A673 (cell line): ENCODE data around the gene CCDC198. TPM values are rescaled to one million over a fixed set of nuclear protein-coding genes. Genes with fewer than 3 reads are reported as not detected.

Experiments used
- BruUV-seq: library from RNA; stranded (reverse); fragments of 400-500 nt; replicated peaks from 2 replicates; lab custom pipeline; 2021; lab: Mats Ljungman, UMichigan
- CTCF ChIA-PET: fragments of 300-600 bp; sonication (Branson Sonifier 250); formaldehyde crosslinking; loops from one replicate; lab custom pipeline; 2022; ENCODE audit warnings: antibody characterized with exemption; lab: Charles Lee
- POLR2A ChIA-PET: fragments of 300-600 bp; sonication (Branson Sonifier 250); formaldehyde crosslinking; loops from one replicate; lab custom pipeline; 2022; ENCODE audit warnings: antibody characterized with exemption; ENCODE audit not compliant: low non-redundant PET; lab: Charles Lee
- DNase-seq: peaks from one replicate; pipeline ENCODE4 v3.0.0-alpha.2; 2015; ENCODE audit warnings: low spot score
- H3K27ac ChIP-seq: fragments of 200-600 bp; sonication (generic); 2 replicates; pipeline ENCODE4 v1.5.1; 2016; ENCODE audit warnings: mixed run types, low read depth, mild to moderate bottlenecking, mixed read lengths, antibody characterized with exemption, low read length; ENCODE audit not compliant: poor library complexity, severe bottlenecking
- H3K27me3 ChIP-seq: fragments of 200-600 bp; sonication (generic); replicated peaks from 2 replicates; pipeline ENCODE4 v1.6.1; 2017; ENCODE audit warnings: mixed run types, low read depth, mild to moderate bottlenecking, mixed read lengths, antibody characterized with exemption, low read length; ENCODE audit not compliant: insufficient read depth, poor library complexity
- H3K36me3 ChIP-seq: fragments of 200-600 bp; sonication (generic); 2 replicates; pipeline ENCODE4 v1.6.1; 2016; ENCODE audit warnings: mixed run types, mild to moderate bottlenecking, mixed read lengths, antibody characterized with exemption, low read length; ENCODE audit not compliant: insufficient read depth, poor library complexity, severe bottlenecking
- H3K4me1 ChIP-seq: fragments of 200-600 bp; sonication (generic); 2 replicates; pipeline ENCODE4 v1.6.1; 2017; ENCODE audit warnings: mixed run types, mild to moderate bottlenecking, mixed read lengths, antibody characterized with exemption, low read length; ENCODE audit not compliant: insufficient read depth, poor library complexity, severe bottlenecking
- H3K4me3 ChIP-seq: fragments of 200-600 bp; sonication (generic); 2 replicates; pipeline ENCODE4 v1.5.1; 2016; ENCODE audit warnings: low read depth, mixed run types, mild to moderate bottlenecking, mixed read lengths, low read length; ENCODE audit not compliant: poor library complexity, severe bottlenecking
- H3K9me3 ChIP-seq: fragments of 200-600 bp; sonication (generic); 2 replicates; pipeline ENCODE4 v1.6.1; 2016; ENCODE audit warnings: mixed run types, low read depth, mild to moderate bottlenecking, mixed read lengths, antibody characterized with exemption, low read length; ENCODE audit not compliant: poor library complexity, severe bottlenecking
- CTCF ChIP-seq: fragments of 300-800, 200-600 bp; sonication (generic); conservative IDR thresholded peaks from 2 replicates; pipeline ENCODE4 v1.5.1; 2017; ENCODE audit warnings: low read depth, mild to moderate bottlenecking, antibody characterized with exemption, low read length, moderate library complexity, mixed read lengths
- EZH2 ChIP-seq: fragments of 200-600 bp; sonication (generic); IDR thresholded peaks from 2 replicates; pipeline ENCODE4 v1.6.1; 2017; ENCODE audit warnings: borderline replicate concordance, low read depth, mild to moderate bottlenecking, mixed read lengths, antibody characterized with exemption, low read length; ENCODE audit not compliant: poor library complexity, severe bottlenecking
- intact Hi-C: fragments of 100-400 bp; cut with micrococcal nuclease; formaldehyde crosslinking; loops from one replicate; pipeline ENCODE4 v1.10.0; 2022; ENCODE audit not compliant: unreplicated experiment
- total RNA-seq: library from RNA; stranded (reverse); gene quantifications from 2 replicates; pipeline ENCODE4 v1.2.3, GENCODE V29; 2021

The CCDC198 gene
- total RNA-seq, 1 experiment from 2014 or later: not detected

GRCh38 chr14:57480051-57480450 is 13.6 kb downstream of the CCDC198 start:
- peaks cover 20% of the 10 kb centered on the region for H3K4me1 ChIP-seq
- H3K4me3 ChIP-seq: no peak overlapping the region
- DNase-seq: peak; percentile 91
- ChIA-PET CTCF (interaction anchor here (0.6 kb wide), 1 partner anchor 592 kb away, joined by 3 read pairs; no protein-coding TSS in a partner anchor), POLR2A (no interaction called here)
- H3K27me3 ChIP-seq: no peaks in the 10 kb centered on the region
- intact Hi-C loops: no loop called here
- TF ChIP-seq CTCF (peak; percentile 49), EZH2 (no peak)
- no peaks in the 10 kb centered on the region for H3K36me3 ChIP-seq
- no peaks in the 10 kb centered on the region for H3K9me3 ChIP-seq
- BruUV-seq: no TSS peak
- no peak overlapping the region for H3K27ac ChIP-seq

- Histone ChIP-seq H3K4me1 (peaks cover 20% of the 10 kb centered on the region), H3K36me3 (no peaks in the 10 kb centered on the region), H3K27ac (no peak overlapping the region), H3K27me3 (no peaks in the 10 kb centered on the region), H3K4me3 (no peak overlapping the region), H3K9me3 (no peaks in the 10 kb centered on the region)
- CTCF ChIA-PET: no interaction called here
- TF ChIP-seq CTCF (no peak), EZH2 (no peak)
- intact Hi-C loops: no loop called here
- DNase-seq: no peak
- POLR2A ChIA-PET: no interaction called here
- no TSS peak for BruUV-seq
These were observed 14.5 kb downstream of the CCDC198 start for GRCh38 chr14:57479197-57479596.

- Histone ChIP-seq H3K27me3 (no peaks in the 10 kb centered on the region), H3K9me3 (no peaks in the 10 kb centered on the region), H3K27ac (no peak overlapping the region), H3K4me3 (no peak overlapping the region), H3K4me1 (peaks cover 20% of the 10 kb centered on the region), H3K36me3 (no peaks in the 10 kb centered on the region)
- ChIA-PET POLR2A (no interaction called here), CTCF (no interaction called here)
- intact Hi-C loops: no loop called here
- TF ChIP-seq CTCF: no peak
- no peak for TF ChIP-seq EZH2
- no TSS peak for BruUV-seq
- no peak for DNase-seq
These were observed 15.6 kb downstream of the CCDC198 start for GRCh38 chr14:57478050-57478449.
